Fibroblast of skin of abdomen (primary cell): ENCODE data around the gene FAM241A.
"Not testable (repeated sequence)": the region's sequence is repeated elsewhere in the genome, so short reads cannot be mapped to it uniquely, and the experiment has no call there.

Experiments
- DNase-seq: peaks from one replicate; pipeline ENCODE4 v3.0.0-alpha.2; 2013

FAM241A gene

DNA sequence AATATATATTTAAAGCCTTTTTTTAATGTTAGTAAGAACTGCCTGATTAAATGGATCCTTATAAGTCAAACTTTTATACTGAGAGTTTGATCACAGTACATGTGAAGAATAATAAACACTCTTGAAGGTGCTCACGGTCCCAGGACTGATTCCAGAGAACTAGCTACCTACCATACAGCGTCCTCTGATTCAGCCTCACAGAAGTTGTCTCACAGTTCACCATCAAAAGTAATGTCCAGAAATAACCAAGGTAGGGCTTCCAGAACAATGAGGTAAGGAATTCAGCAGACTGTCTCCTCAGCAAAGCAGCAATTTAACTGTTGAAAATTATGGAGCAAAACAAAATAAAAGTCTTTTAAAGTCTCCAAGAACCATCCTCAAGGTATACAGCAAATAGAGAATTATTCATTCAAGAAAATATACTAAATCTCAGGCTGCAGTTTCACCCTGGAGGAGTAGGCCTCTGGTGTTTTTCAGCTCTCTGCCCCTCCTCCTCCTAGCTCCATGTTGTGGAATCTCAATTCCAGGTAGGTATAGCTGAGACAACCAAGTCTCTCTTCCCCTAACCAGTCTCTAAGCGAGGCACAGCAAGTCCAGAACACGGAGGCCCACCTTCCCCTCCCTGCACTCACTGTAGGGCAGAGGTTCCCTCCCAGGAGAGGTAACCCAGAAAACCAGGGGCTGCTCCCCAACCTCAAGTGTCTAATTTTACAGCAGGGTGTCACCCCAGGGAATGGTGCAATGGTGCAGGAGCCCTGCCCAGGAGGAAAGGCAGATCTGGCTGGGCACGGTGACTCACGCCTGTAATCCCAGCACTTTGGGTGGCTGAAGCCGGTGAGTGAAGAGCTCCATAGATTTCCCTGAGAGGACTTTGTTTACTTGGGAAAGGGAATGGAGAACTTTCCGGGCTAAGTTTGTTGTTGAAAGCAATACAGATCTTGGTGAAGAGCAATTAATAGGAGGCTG lies 28.6 kb downstream of the FAM241A start:
- no peak for DNase-seq

DNA sequence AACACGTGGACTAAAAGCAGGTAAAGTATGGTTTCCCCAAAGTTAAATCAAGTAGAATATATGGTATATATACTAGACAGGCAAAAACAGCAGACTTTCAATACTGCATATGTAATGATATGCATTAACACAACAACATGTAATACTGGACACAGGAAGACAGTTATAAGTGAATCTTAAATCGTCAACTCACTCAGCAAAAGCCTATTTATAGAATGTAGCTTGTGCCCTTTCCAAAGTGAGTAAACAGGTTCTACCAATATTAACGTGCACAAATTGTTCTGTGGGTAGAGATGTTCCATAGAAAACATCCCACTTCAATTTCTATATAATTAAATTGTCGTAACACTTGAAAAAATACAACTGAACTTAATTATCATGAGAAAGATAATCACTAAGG lies 30.6 kb downstream of the FAM241A start:
- DNase-seq = no peak

DNA sequence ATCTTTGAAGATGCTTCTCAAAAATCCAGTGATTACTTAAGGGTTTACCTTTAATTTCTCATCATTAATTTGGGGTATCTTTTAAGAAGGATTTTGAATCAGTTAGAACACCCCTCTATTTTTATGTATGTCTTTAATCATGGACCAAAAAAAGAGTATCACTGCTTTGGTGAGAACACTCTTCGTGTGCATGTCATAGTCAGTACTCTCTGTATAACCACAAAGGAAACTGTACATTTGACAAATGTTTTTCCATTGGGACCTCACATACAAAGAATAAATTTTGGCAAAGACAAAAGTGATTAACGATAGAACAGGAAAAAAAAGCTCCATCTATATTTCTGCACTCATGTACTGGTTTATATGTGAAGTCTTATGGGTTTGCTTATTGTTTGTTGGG lies 31.3 kb downstream of the FAM241A start:
- no peak for DNase-seq

DNA sequence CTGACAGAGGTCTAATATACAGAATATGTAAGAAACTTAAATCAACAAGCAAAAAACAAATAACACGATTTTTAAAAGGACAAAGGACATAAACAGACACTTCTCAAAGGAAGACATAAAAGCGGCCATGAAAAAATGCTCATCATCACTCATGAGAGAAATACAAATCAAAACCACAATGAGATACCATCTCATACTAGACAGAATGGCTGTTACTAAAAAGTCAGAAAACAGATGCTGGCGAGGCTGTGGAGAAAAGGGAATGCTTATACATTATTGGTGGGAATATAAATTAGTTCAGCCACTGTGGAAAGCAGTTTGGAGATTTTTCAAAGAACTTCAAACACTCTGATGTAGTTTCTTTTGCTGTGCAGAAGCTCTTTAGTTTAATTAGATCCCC lies 33.5 kb downstream of the FAM241A start:
- DNase-seq = peak; percentile 54

DNA sequence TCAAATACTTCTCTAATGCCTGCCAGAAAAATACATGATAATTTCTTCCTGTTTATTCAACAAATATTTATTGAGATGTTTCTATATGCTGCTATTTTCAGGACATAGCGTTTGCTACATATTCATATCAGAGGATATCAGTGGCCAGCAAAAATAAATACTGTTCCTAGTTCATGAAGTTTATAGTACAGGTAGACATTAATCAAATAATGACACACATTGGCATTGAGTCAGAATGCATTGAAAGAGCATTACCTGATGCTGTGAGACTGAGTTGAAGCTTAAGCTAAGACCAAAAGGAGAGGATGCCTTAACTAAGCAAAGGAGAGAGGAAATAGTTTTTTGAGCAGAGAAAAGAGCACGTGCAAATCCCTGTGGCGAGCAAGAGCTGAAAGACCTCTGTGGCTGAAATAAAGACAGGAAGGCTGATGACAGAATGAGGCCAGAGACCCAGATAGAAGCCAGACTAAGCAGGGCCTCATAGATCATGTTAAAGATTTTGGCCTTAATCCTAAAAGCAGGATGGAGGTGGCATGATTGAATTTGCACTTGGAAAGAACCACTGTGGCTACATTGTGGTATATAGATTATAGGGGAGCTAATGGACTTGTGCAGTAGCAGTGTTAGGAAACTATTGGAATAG lies 36.2 kb downstream of the FAM241A start:
- no peak for DNase-seq

DNA sequence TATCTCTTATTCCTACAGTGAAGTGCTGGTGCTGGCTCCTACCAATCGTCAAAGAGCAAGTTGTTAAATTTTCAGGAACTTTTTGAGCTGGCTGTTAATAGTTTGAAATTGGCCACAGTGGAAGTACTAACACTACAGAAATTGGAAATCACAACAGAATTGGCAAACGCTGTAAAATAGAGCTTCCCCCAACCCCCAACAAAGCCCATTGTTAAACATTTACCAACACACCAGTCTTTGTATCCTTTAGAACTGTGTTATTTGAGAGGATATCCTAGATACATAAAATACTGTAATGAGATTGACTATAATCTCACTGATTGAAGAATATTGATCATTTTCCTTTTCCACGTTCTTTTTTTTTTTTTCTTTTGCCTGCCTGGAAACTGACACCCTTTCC lies 37.4 kb downstream of the FAM241A start:
- no peak for DNase-seq

DNA sequence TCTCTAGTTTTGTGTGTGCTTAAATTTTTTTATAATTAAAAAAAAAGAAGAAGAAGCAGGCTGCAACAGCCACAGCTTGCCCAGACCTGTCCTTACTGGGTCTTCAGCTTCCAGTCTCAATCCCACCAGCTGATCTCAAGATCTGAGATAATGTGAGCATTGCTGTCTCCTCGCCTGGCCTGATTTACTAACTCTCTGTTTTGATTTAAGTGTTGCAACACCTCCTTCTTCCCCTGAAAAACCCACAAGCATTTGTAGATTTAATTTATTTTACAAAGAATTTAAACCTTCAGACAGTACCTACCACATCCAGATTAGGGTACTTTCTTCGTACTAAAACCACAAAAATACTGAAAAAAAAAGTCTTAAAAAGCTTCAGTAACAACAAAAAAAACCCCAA lies 38.0 kb downstream of the FAM241A start:
- DNase-seq = no peak

DNA sequence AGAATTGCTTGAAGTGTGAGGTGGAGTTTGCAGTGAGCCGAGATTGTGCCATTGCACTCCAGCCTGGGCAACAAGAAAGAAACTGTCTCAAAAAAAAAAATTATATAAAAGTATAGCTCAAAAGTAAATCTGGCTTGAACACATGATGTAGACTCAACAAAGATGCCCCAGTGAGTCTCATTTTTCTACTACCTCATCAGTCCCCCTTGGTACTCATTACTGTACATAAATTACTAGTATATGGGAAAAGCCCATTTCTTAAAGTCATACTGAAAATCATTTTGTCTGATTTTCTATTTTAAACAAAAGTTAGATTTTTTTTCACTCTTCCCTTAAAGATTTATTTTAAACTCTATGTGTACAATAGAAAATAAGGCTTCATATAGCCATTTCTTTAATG lies 39.2 kb downstream of the FAM241A start:
- DNase-seq = no peak

DNA sequence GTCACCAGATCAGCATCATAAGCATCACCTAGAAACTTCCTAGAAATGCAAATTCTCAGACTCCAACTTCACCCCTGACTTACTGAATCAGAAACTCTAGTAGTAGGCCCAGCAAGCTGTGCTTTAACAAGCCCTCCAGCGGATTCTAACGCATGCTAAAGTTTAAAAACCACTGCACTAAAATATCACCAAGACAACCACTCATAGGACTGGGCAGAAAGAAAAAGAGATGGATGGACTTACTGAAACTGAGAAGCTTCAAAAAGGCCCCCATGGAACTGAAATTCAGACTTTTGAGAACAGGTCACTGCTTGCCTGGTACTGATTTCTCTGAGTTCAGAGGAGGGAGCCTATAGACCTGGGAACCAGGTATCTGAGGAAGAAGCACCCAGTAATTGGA lies 40.1 kb downstream of the FAM241A start:
- DNase-seq = no peak

DNA sequence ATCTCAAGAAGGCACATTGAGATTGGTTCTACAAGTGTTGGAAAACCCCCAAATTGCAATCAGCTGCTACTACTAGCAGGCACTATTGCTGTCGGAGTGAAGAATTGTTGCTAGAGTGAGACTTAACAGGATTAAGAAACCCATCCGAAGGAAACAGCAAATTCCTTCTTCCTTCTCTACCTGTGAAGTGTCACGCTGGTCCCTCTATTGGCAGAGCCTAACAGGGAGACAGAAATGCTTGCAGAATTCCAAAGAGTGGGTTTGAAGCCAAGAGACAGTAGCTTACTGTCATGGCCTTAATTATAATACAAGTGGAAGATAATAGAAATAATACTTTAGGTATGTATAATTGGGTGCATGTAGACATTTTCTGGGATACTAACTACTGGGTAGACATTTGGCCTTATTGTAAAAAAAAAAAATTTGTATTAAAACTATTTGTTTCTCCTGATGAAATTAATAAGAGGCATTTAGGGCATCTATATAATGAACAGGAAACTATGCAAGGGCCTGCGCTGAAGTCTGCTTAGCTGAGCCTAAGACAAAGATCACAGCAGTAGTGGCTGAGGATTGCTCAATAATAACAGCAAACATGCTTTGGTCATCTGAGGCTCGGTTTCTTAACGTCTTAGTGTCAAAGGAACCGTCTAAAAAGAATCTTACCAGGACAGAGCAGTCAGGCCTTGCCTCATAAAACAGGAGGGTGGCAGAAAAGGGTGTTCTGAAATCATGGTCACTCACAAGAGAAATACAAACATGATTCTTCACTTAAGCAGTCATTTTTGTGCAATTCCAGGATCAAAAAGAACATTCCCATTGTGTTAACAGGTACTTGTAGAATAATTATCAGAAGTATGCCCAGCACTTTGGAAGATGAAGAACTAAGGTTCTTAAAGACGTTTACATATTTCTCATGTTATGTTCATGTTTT lies 40.8 kb downstream of the FAM241A start:
- DNase-seq = no peak

DNA sequence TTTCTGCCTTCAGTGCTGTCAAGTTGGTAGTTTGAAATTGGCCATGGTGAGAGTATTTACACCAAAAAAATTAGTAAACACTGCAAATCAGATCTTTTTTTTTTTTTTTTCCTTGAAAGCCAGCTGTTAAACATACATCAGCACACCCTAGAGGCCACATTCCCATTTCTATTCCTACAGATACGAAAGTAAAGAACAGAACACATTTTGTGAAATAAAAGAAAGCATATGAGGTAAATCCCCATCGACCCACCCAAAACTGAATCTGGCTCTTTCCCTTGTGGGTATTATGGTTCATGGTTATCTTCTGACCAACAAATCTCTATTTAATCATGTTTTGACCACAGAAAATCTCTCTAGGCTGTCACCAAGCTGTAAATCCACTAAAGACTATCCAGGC lies 44.5 kb downstream of the FAM241A start:
- no peak for DNase-seq

DNA sequence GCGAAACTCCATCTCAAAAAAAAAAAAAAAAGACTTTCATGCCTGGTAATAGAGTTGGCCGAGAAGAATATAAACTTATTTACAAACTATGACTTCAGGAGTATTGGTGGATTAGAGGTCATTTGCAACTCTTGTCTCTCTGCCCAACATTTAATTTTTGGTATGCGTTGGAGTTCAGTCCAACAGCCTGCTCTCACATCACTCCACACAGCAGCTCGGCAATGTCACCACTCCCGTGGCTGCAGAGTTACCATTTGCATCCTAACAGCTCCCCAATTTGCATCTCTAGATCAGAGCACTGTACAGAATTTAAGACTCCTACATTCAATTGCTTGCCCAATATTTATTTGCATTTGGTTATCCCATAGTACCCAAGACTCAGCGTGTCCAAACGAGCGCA lies 45.4 kb downstream of the FAM241A start:
- no peak for DNase-seq

DNA sequence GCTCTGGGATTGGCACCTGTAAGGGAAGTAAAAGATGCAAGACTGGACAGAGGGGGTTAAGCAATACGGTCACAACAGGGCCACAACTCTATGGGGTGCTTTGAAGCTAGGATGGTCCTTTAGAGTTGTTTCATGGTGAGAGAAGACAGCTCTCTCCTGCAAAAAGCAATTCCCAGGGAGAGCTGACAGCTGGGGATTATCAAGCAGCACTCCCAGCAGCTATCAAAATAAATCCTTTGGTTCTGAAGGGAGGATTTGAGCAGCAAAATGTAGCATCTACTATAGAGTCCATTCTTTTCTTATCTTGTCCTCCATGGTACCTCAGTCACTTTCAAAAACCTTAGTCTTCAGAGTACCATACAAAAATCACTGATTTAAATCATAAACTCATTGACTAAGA lies 51.2 kb downstream of the FAM241A start:
- DNase-seq = no peak

DNA sequence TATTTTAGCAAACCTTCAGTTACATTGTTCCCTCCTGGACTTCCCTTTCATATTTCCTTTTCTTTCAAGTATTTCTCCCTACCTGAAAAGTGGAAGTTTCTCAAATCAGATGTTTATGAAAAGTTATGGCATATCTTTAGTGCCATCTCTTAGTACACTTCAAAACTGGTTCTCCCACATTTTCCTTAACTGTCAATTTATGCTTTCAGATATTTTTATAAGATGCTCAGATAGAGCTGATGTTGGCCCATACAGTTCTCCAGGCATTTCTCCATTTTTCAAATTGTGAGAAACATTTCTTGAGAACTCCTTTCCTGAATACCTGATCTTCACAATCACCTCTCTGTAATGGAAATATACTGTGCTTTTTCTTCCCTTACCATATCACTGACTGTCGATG lies 53.8 kb downstream of the FAM241A start:
- DNase-seq = no peak

DNA sequence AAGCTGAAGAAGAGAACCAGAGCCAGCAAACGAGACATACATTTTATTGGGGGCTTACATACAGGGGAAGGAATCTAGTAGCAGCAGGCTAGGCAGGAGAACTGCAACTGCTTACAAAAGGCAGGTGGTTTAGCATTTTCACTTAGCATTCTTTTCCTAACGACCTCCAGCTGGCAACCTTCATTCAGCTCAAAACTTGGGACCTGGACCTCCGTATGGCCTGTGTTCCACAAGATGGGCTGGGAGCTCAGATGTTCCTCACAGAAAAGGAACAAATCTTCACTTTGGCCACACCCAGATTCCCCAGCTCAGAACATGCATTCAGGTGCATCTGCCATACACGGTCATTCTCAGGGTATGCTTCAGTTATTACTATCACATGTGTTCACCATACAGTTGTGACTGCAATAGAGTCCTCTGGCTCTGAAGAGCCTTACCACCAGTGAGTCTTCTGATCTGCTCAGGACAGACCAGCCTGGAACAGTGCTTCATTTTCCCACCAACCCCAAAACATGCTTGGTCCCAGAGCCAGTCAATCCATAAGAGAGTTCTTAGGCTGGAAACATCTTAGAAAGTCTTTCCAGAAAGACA lies 56.8 kb downstream of the FAM241A start:
- DNase-seq = no peak

DNA sequence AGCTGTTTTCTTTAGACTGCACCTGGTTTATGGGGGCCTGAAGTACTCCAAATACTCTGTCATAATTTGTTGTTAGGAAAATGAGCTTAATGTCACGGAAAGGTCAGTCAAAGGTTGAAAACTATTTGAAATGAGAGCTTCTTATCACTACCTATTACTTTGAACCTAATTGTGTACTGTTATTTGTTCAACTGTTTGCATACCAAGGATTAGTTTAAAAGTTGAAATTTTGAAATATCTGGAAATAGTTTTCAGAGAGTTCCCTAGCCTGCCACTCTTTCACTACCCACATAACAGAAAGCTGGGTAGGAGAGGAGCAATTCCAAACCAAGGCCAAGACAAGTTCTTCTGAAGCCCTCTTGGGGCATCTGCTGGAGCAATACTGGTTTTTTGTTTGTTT lies 58.3 kb downstream of the FAM241A start:
- DNase-seq = no peak

DNA sequence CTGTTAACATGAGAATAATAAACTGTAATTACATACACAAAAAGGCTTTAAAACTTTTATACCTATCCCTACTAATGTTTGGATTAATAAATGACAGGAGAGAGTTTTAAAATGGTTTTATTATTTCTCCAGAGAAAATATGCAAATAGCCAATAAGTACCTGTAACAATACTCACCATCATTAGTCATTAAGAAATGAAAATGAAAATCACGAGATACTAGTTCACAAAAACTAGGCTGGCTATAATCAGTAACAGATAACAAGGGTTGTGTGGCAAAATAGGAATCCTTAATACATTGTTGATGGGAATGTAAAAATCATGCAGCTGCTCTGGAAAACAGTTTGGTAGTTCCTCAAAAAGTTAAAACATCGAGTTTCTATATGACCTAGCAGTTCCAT lies 61.2 kb downstream of the FAM241A start:
- no peak for DNase-seq

DNA sequence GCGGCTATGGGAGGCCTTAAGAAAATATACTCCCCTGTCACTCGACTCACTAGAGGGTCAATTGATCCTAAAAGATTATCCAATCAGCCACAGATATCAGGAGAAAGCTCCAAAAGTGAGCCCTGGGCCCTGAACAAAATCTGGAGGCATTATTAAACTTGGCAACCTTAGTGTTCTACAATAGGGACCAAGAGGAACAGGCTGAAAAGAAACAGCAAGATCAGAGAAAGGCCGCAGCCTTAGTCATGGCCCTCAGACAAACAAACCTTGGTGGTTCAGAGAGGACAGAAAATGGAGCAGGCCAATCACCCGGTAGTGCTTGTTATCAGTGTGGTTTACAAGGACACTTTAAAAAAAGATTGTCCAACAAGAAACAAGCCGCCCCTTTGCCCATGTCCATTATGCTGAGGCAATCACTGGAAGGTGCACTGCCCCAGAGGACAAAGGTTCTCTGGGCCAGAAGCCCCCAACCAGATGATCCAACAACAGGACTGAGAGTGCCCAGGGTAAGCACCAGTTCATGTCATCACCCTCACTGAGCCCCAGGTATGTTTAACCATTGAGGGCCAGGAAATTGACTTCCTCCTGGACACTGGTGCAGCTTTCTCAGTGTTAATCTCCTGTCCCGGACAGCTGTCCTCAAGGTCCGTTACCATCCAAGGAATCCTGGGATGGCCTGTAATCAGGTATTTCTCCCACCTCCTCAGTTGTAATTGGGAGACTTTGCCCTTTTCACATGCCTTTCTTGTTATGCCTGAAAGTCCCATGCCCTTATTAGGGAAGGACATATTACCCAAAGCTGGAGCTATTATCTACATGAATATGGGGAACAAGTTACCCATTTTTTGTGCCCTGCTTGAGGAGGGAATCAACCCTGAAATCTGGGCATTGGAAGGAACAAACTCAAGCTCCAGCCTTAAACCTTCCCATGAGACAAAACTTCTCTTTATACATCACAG lies 63.2 kb downstream of the FAM241A start:
- not testable (repeated sequence) for DNase-seq

DNA sequence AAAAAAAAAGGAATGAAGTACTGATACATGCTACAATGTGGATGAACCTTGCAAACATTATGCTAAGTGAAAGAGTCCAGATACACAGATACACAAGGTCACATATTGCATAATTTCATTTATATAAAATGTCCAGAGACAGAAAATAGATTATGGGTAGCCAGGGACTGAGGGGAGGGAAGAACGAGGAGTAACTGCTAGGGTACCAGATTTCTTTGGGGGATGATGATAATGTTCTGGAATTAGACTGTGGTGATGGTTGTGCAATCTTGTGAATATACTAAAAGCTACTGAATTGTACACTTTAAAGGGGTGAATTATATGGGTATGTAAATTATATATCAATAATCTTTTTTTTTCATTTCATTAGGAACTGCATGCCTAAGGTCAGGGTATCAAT lies 65.5 kb downstream of the FAM241A start:
- DNase-seq = no peak

DNA sequence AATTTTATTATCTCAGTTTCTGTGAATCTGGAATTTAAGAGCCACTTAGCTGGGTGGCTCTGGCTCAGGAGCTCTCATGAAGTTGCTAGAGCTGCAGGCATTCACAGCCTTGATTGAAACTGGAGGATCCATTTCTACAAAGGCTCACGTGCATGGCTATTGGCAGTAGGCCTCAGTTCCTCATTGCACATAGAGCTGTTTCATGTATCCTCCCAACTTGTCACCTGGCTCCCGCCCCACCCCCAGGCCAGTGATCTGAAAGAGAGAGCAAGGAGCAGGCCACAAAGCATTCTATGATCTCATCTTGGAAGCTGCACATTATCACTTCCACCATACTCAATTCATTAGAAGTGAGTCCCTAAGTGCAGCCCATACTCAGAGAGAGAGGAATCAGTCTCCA lies 67.8 kb downstream of the FAM241A start:
- no peak for DNase-seq

DNA sequence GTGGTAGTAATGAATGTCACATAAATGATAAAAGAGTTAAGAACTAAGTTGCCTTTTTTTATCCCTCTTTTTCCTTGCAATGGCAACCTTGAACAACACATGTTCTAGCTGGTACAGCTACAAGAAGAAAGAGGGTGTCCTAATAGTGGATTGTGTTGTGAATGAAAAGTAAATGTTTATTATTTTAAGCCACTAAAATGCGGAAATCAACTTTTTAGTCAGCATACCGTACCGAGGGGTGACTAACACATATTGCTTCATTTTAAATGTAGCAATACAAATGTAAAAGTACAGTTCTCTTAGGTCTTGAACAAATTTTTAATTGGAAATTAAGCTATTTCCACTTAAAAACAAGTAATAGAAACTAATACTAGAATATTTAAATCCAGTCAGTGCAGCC lies 68.6 kb downstream of the FAM241A start:
- DNase-seq = peak; percentile 28
